K562 (cell line): ENCODE data around the gene GIMAP1. TPM values are rescaled to one million over a fixed set of nuclear protein-coding genes. Genes with fewer than 3 reads are reported as not detected.

Source experiments
- ATAC-seq: fragments of 200-7000 bp; cut with Tn5 transposase; 3 replicates; pipeline ENCODE4 v1.9.1; 2020; ENCODE audit warnings: moderate library complexity
- BruUV-seq: library from RNA; stranded (reverse); fragments of 400-500 nt; replicated peaks from 2 replicates; lab custom pipeline; 2021; lab: Mats Ljungman, UMichigan
- CTCF ChIA-PET: fragments of 300-600 bp; formaldehyde crosslinking; extraction: SDS; loops from one replicate; lab custom pipeline; 2021; ENCODE audit warnings: low intra/inter-chr PET ratio; lab: Yijun Ruan, JAX
- POLR2A ChIA-PET: fragments of 300-600, 350-650 bp; sonication (Branson Sonifier 250); formaldehyde crosslinking; extraction: SDS; loops from one replicate; lab custom pipeline; 2021; ENCODE audit warnings: antibody characterized with exemption, inconsistent platforms; lab: Yijun Ruan, JAX
- DNase-seq, 4 experiments: peaks; one replicate each; pipeline versions ENCODE4 v3.0.0 to v3.0.0-alpha.2; 2011 to 2018; ENCODE audit warnings: low spot score in 3 of 4, mixed read lengths in 3 of 4; ENCODE audit errors: extremely low read depth in 1 of 4
- FAIRE-seq: peaks from 2 replicates; lab custom pipeline; 2011; peaks lifted over from hg19 to GRCh38; lab: Jason Lieb, UNC
- H2AFZ ChIP-seq: 2 replicates; pipeline ENCODE4 v1.6.0; 2011; ENCODE audit warnings: low read depth, low read length, control low read depth, inconsistent platforms
- H3K27ac ChIP-seq: fragments of 200-600 bp; 3 replicates; pipeline ENCODE4 v1.8.0; 2011; ENCODE audit warnings: low read depth, mild to moderate bottlenecking, control low read depth, inconsistent platforms, low read length, moderate library complexity, mixed read lengths; ENCODE audit errors: extremely low read depth
- H3K27me3 ChIP-seq, 2 experiments: fragments of 300-600 bp in 1 of 2; 2 replicates in 1 of 2; 3 replicates in 1 of 2; pipeline versions ENCODE4 v1.6.0 to v1.8.0; 2011; ENCODE audit warnings: inconsistent platforms in 2 of 2, low read length in 2 of 2, mild to moderate bottlenecking in 1 of 2, mixed read lengths in 1 of 2, moderate library complexity in 1 of 2; ENCODE audit not compliant: control insufficient read depth in 2 of 2, insufficient read depth in 2 of 2
- H3K36me3 ChIP-seq: fragments of 300-600 bp; 3 replicates; pipeline ENCODE4 v1.8.0; 2011; ENCODE audit warnings: mild to moderate bottlenecking, low read length, inconsistent platforms; ENCODE audit not compliant: control insufficient read depth, insufficient read depth
- H3K4me1 ChIP-seq, 2 experiments: fragments of 200-600 bp in 1 of 2; replicated peaks in 1 of 2; 2 replicates in 1 of 2; 3 replicates in 1 of 2; pipeline versions ENCODE4 v1.5.1 to v1.8.0; 2011; ENCODE audit warnings: inconsistent platforms in 2 of 2, low read length in 2 of 2, mild to moderate bottlenecking in 1 of 2, mixed read lengths in 1 of 2, moderate library complexity in 1 of 2; ENCODE audit not compliant: control insufficient read depth in 2 of 2, insufficient read depth in 2 of 2
- H3K4me2 ChIP-seq: 2 replicates; pipeline ENCODE4 v1.6.1; 2011; ENCODE audit warnings: low read length, control low read depth, inconsistent platforms, mixed read lengths; ENCODE audit not compliant: insufficient read depth
- H3K4me3 ChIP-seq: fragments of 200-600 bp; sonication (generic), shearing (Covaris generic); 2 replicates; pipeline ENCODE4 v1.5.1; 2016; ENCODE audit warnings: control low read depth, inconsistent platforms
- H3K79me2 ChIP-seq: fragments of 200-600 bp; 3 replicates; pipeline ENCODE4 v1.8.0; 2011; ENCODE audit warnings: low read length, inconsistent platforms; ENCODE audit not compliant: control insufficient read depth, insufficient read depth
- H3K9ac ChIP-seq, 2 experiments: 2 replicates each; pipeline versions ENCODE4 v1.6.0 to v1.6.1; 2011; ENCODE audit warnings: low read depth in 2 of 2, low read length in 2 of 2, control low read depth in 1 of 2, inconsistent platforms in 1 of 2, mild to moderate bottlenecking in 1 of 2, mixed read lengths in 1 of 2; ENCODE audit not compliant: insufficient read depth in 1 of 2
- H3K9me1 ChIP-seq: one replicate; pipeline ENCODE4 v1.6.0; 2011; ENCODE audit warnings: inconsistent platforms, mild to moderate bottlenecking, low read length, moderate library complexity; ENCODE audit not compliant: control insufficient read depth, insufficient read depth
- H3K9me3 ChIP-seq: replicated peaks from 2 replicates; pipeline ENCODE4 v1.5.1; 2011; ENCODE audit warnings: low read depth, low read length, inconsistent platforms; ENCODE audit not compliant: control insufficient read depth, insufficient read depth
- H4K20me1 ChIP-seq: replicated peaks from 2 replicates; pipeline ENCODE4 v1.6.1; 2011; ENCODE audit warnings: low read length, inconsistent platforms, mixed read lengths; ENCODE audit not compliant: control insufficient read depth, insufficient read depth
- CHD7 ChIP-seq: fragments of 200-600 bp; sonication (generic); IDR thresholded peaks from one replicate; pipeline ENCODE4 v1.6.1; 2012; ENCODE audit warnings: mild to moderate bottlenecking, low read depth, low read length, inconsistent platforms
- EP400 ChIP-seq: fragments of 450-650 bp; IDR thresholded peaks from 2 replicates; pipeline ENCODE4 v1.6.1; 2017; ENCODE audit warnings: antibody characterized with exemption, mild to moderate bottlenecking, moderate library complexity
- ILK ChIP-seq: fragments of 450-650 bp; IDR thresholded peaks from 2 replicates; pipeline ENCODE4 v1.6.1; 2016; ENCODE audit warnings: missing genetic modification characterization, low read depth, mild to moderate bottlenecking, missing compliant biosample characterization, moderate library complexity, borderline replicate concordance
- MECOM ChIP-seq: fragments of 250-450 bp; sonication (Bioruptor Pico); IDR thresholded peaks from 2 replicates; pipeline ENCODE4 v1.8.0; 2022; ENCODE audit warnings: inconsistent platforms
- NFYB ChIP-seq: IDR thresholded peaks from 2 replicates; pipeline ENCODE4 v1.6.1; 2011; ENCODE audit warnings: mild to moderate bottlenecking, moderate library complexity; ENCODE audit not compliant: insufficient read length; ENCODE audit errors: extremely low read depth
- SP1 ChIP-seq: sonication (generic); formaldehyde crosslinking; IDR thresholded peaks from 2 replicates; pipeline ENCODE4 v1.8.1; 2022; ENCODE audit warnings: mild to moderate bottlenecking, missing genetic modification reagents
- SP2 ChIP-seq: IDR thresholded peaks from 2 replicates; pipeline ENCODE4 v1.6.1; 2011; ENCODE audit warnings: mild to moderate bottlenecking, low read depth, low read length, moderate library complexity; ENCODE audit not compliant: poor library complexity, severe bottlenecking; ENCODE audit errors: extremely low read depth
- WGBS: fragments of 100-300 bp; shearing (Covaris generic); methylation state at CpG from one replicate; pipeline ENCODE4 v1.1.6; 2016; ENCODE audit warnings: low coverage, mixed read lengths; ENCODE audit not compliant: insufficient coverage; ENCODE audit errors: missing lambda C conversion rate; 5-methylcytosine and 5-hydroxymethylcytosine counted together
- in situ Hi-C: fragments of 300-500 bp; cut with MboI; formaldehyde crosslinking; loops from 4 replicates; pipeline ENCODE4 v1.15.0; 2018; ENCODE audit warnings: inconsistent platforms, mixed read lengths
- intact Hi-C: fragments of 100-400 bp; cut with micrococcal nuclease; formaldehyde crosslinking; loops from 2 replicates; pipeline ENCODE4 v1.14.2; 2022
- polyA plus RNA-seq, 8 experiments: library from polyadenylated mRNA; depleted of rRNA in 4 of 8; stranded (reverse) in 5 of 8; unstranded in 3 of 8; fragments of >200 nt; fragmentation: Nextera tagmentation in 2 of 8; fragmentation: Illumina TruSeq in 1 of 8; extraction: Ambion mirVana in 2 of 8; extraction: Trizol in 1 of 8; gene quantifications; 2 replicates each; pipeline versions ENCODE4 v1.2.1 to v1.2.3, GENCODE V29; 2011 to 2014; ENCODE audit warnings: inconsistent platforms in 1 of 8, missing spikeins in 1 of 8
- total RNA-seq, 7 experiments: library from RNA; depleted of rRNA in 6 of 7; stranded (reverse); fragments of >200 nt in 6 of 7; fragmentation: Illumina TruSeq in 2 of 7; extraction: Trizol in 2 of 7; gene quantifications; 2 replicates each; pipeline versions ENCODE4 v1.2.1 to v1.2.3, GENCODE V29; 2011 to 2021; ENCODE audit warnings: low replicate concordance in 1 of 7

The GIMAP1 gene
- total and polyA plus RNA-seq, 9 of the 15 experiments (the other 6 are each of a cell fraction or from before 2014, with no cell fraction given): 0.04 to 0.13 TPM; not detected in 7

- Histone ChIP-seq H3K27ac (no peak overlapping the region), H3K36me3 (no peaks in the 10 kb centered on the region), H3K27me3 (peaks cover 2 to 34% of the 10 kb centered on the region in 2 experiments; a peak in 2 of 5 replicates), H2AFZ (no peak overlapping the region), H3K9me1 (no peaks in the 10 kb centered on the region), H3K4me2 (no peak overlapping the region), H3K4me3 (no peak overlapping the region), H3K9ac (no peak overlapping the region), H3K4me1 (no peaks in the 10 kb centered on the region; a peak in 1 of 5 replicates), H3K79me2 (no peaks in the 10 kb centered on the region), H3K9me3 (no peaks in the 10 kb centered on the region), H4K20me1 (no peaks in the 10 kb centered on the region)
- CTCF ChIA-PET: interaction anchor here (1.7 kb wide), 1 partner anchor 250 kb away, joined by 4 read pairs; no protein-coding TSS in a partner anchor
- FAIRE-seq (no peak), ATAC-seq (no peak), DNase-seq (no peak)
- POLR2A ChIA-PET: no interaction called here
- BruUV-seq: no TSS peak
- 2% methylated on average over 5 of the region's 5 CpGs for WGBS
- in situ Hi-C loops: no loop called here
- intact Hi-C loops: no loop called here
- no peak for TF ChIP-seq SP2
- no peak for TF ChIP-seq MECOM (CRISPR knock-in tag)
- TF ChIP-seq EP400: no peak
- TF ChIP-seq NFYB: no peak
- TF ChIP-seq CHD7: no peak
- TF ChIP-seq SP1 (CRISPR knock-in tag): no peak
- no peak for TF ChIP-seq ILK (tag)
Measured at GRCh38 chr7:150738092-150738491, 21.7 kb downstream of the GIMAP1 start.
